Esophagus squamous epithelium (tissue), 5 donors: ENCODE measurements around the gene ANTXR1. TPM values are rescaled to one million over a fixed set of nuclear protein-coding genes. Genes with fewer than 3 reads are reported as not detected.

Experiments used
- DNase-seq: peaks from one replicate; lab custom pipeline; 2025; lab: John Stamatoyannopoulos, UW
- H3K27ac ChIP-seq, 4 donors: fragments of 200-600 bp; sonication (generic); one replicate each; pipeline ENCODE4 v1.5.1; 2016 to 2019; ENCODE audit warnings: mild to moderate bottlenecking in 1 of 4
- H3K27me3 ChIP-seq, 4 donors: fragments of 200-600 bp; sonication (generic); 1 replicate in 3 of 4; 2 replicates in 1 of 4; pipeline versions ENCODE4 v1.5.1 to v1.6.0; 2017 to 2021; ENCODE audit warnings: antibody characterized with exemption in 1 of 4
- H3K36me3 ChIP-seq, 3 donors: fragments of 200-600 bp; sonication (generic); one replicate each; pipeline ENCODE4 v1.5.1; 2016 to 2019
- H3K4me1 ChIP-seq, 3 donors: fragments of 200-600 bp; sonication (generic); one replicate each; pipeline ENCODE4 v1.5.1; 2017 to 2019
- H3K4me3 ChIP-seq, 4 donors: fragments of 200-600 bp; sonication (generic); 1 replicate in 3 of 4; 2 replicates in 1 of 4; pipeline ENCODE4 v1.5.1; 2016 to 2019; ENCODE audit warnings: mild to moderate bottlenecking in 2 of 4, moderate library complexity in 1 of 4
- H3K9me3 ChIP-seq, 3 donors: fragments of 200-600 bp; sonication (generic); one replicate each; pipeline ENCODE4 v1.5.1; 2016 to 2019
- POLR2A ChIP-seq, 4 donors: fragments of 450-650 bp; IDR thresholded peaks; one replicate each; pipeline ENCODE4 v1.6.1; 2017; ENCODE audit warnings: antibody characterized with exemption in 4 of 4, mild to moderate bottlenecking in 4 of 4, moderate library complexity in 3 of 4
- WGBS, 2 donors: methylation state at CpG; one replicate each; pipeline ENCODE4 v1.1.5; 2018; 5-methylcytosine and 5-hydroxymethylcytosine counted together
- intact Hi-C: fragments of 100-400 bp; cut with DNase I; formaldehyde crosslinking; loops from one replicate; pipeline ENCODE4 v1.15.0; 2022
- total RNA-seq, 4 donors: library from RNA; depleted of rRNA; stranded (reverse); fragments of >200 nt; gene quantifications; one replicate each; pipeline ENCODE4 v1.1.0, GENCODE V29; 2016
- TF ChIP-seq, protein P1 (sequence below), 6 experiments: fragments of 450-650 bp in 4 of 6; fragments of 200-600 bp in 2 of 6; sonication (generic) in 2 of 6; IDR thresholded peaks; one replicate each; pipeline ENCODE4 v1.5.1; 2016 to 2019; ENCODE audit warnings: antibody characterized with exemption in 6 of 6, mild to moderate bottlenecking in 4 of 6, moderate library complexity in 4 of 6
- donor health status: DM: yes; HTN: yes; CAD: no.

The ANTXR1 gene
- total RNA-seq, 4 donors from 2014 or later = 7.8 to 50.9 (median 17.3) TPM

DNA sequence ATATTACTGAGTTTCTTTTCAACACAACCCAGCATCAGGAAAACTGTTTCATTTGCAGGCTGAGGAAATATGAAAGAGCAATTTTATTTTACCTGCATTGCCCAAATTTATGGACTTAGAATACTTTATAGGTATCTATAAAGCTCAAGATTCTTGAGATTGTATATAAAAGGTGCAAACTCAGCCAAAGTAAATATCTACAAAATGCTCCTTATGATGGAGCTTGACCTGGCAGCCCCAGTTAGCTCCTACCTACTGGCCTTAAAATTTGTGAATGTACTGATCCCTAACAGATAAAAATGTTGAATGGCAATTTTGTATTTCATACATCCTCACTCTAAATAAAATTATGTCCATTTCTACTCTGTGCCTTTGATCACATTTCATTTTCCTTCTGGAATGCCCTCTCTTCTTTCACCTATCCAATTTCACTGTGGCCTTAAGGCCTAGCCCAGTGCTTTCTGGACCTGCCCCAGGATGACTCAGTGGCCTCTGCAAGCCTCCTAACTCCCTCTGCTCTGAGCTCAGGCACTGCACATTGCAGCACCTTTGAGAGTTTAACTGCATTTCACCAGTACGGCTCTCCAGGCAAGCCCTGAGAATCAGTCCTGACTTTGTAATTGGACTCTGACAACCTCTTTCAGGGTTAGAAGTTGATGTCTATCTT, 125.9 kb downstream of the ANTXR1 start:
- WGBS, 2 donors = 18 to 38% methylated on average over 1 of the region's 1 CpG
- Histone ChIP-seq H3K4me1 (peaks cover 8 to 53% (median 34%) of the 10 kb centered on the region in 3 donors), H3K36me3 (no peaks in the 10 kb centered on the region), H3K27me3 (no peaks in the 10 kb centered on the region), H3K27ac (peak overlapping the region; percentile 41 to 72 (median 58)), H3K9me3 (no peaks in the 10 kb centered on the region), H3K4me3 (no peak overlapping the region)
- DNase-seq = no peak
- intact Hi-C loops = no loop called here
- TF ChIP-seq, protein P1, sequence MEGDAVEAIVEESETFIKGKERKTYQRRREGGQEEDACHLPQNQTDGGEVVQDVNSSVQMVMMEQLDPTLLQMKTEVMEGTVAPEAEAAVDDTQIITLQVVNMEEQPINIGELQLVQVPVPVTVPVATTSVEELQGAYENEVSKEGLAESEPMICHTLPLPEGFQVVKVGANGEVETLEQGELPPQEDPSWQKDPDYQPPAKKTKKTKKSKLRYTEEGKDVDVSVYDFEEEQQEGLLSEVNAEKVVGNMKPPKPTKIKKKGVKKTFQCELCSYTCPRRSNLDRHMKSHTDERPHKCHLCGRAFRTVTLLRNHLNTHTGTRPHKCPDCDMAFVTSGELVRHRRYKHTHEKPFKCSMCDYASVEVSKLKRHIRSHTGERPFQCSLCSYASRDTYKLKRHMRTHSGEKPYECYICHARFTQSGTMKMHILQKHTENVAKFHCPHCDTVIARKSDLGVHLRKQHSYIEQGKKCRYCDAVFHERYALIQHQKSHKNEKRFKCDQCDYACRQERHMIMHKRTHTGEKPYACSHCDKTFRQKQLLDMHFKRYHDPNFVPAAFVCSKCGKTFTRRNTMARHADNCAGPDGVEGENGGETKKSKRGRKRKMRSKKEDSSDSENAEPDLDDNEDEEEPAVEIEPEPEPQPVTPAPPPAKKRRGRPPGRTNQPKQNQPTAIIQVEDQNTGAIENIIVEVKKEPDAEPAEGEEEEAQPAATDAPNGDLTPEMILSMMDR (IDR thresholded peaks at IDR 0.05) = no peak
- TF ChIP-seq POLR2A (IDR thresholded peaks at IDR 0.05) = no peak

DNA sequence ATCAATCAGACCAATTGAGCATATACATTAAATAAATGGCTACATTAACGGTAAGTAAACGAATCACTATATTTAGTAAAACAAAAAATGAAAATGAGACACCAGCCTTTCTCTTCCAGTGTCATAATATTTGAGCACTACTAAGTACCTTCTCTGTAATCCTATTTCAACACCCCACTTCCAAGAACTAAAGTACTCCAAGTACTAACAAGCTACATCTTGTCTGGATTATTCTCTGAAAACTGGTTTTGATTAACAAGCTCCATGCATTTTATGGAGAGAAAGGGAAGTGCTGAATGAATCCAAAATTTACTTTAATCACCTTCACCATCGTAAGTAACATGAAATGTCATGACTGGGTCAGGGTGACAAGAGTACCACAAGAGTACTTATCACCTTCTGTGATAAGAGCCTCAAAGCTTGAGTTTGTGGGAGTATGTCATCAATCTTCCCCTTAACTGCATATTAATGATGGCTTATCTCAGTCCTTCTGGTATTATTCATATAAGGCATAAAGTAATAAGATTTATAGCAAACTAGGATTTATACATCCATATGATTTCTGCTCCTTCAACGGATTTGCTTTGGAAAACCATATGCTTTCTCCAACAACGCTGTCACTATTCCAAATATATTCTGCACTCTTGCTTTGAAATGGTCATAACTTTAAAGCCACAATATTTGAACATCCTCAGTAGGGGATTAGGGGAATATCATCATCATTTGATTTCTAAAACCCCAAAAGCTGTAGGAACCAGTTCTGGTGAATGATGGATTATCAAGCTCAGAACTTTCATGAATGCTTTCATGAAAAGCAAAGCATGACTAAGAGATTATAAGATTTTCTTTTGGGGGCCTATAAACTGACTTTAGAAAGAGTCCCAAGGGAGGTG, 127.0 kb downstream of the ANTXR1 start:
- Histone ChIP-seq H3K4me3 (peak overlapping the region in 1 of 4 donors; percentile 10), H3K4me1 (peaks cover 8 to 52% (median 29%) of the 10 kb centered on the region in 3 donors), H3K9me3 (no peaks in the 10 kb centered on the region), H3K27me3 (no peaks in the 10 kb centered on the region), H3K36me3 (no peaks in the 10 kb centered on the region), H3K27ac (peak overlapping the region; percentile 41 to 72 (median 58))
- WGBS, 2 donors = 24 to 36% methylated on average over 5 of the region's 5 CpGs
- no peak for DNase-seq
- TF ChIP-seq POLR2A (IDR thresholded peaks at IDR 0.05) = no peak
- TF ChIP-seq, protein P1 (IDR thresholded peaks at IDR 0.05) = no peak
- intact Hi-C loops = no loop called here

DNA sequence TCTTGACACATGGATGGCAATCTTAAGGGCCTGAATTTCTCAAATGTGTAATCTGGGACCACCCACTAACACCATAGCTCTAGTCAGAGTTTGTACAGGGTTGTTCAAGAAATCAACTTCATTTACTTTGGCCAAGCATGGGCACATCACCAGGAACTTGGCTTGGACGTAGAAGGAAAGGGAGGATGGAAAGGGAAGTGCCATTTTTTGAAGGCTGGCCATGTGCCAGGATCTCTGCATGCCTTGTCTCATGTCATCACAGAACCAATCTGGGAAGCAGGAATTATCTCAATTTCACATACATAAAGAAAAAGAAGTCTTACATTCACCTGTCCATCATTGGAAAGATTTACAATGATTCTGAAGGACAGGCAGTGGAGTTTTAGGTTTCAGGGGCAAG, 128.1 kb downstream of the ANTXR1 start:
- TF ChIP-seq, protein P1 (IDR thresholded peaks at IDR 0.05) = no peak
- TF ChIP-seq POLR2A (IDR thresholded peaks at IDR 0.05) = no peak
- Histone ChIP-seq H3K9me3 (no peaks in the 10 kb centered on the region), H3K4me3 (no peak overlapping the region), H3K27ac (peak overlapping the region in 2 of 4 donors; percentile 37 to 61), H3K27me3 (no peaks in the 10 kb centered on the region), H3K36me3 (no peaks in the 10 kb centered on the region), H3K4me1 (peaks cover 8 to 62% (median 29%) of the 10 kb centered on the region in 3 donors)
- 36 to 47% methylated on average over 1 of the region's 1 CpG for WGBS, 2 donors
- DNase-seq = no peak
- intact Hi-C loops = no loop called here

DNA sequence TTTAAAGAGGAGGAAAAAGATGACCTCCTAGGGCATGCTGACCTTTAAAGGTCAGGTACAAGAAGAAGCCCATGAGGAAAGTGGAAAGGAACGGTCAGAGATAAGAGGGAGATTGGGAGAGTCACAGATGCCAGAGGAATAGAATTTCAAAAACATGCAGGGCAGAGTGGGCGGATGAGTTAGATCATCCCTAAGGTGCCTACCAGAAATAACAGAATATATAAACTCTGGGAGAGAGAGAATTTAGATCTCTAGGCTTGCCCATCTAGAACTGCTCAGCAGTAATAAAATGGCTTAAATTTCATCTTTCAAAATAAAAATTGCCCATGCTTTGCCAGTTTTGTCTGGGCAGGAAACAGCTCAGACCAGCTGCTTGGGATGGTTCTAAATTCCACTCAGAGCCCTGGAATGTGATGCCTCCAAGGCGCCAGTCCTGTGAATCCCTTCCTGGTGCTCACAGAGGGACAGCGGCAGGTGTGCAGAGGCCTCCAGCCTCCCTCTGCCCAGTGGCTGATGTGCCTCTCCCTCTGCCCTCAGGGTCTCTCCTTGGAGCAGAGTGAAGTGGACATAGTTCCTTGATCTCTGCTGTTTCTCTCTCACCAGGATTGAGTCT, 130.9 kb downstream of the ANTXR1 start:
- Histone ChIP-seq H3K9me3 (no peaks in the 10 kb centered on the region), H3K4me3 (no peak overlapping the region), H3K36me3 (no peaks in the 10 kb centered on the region), H3K27ac (peak overlapping the region in 1 of 4 donors; percentile 35), H3K27me3 (no peaks in the 10 kb centered on the region), H3K4me1 (peaks cover 8 to 48% (median 15%) of the 10 kb centered on the region in 3 donors)
- WGBS, 2 donors = 71 to 78% methylated on average over 4 of the region's 4 CpGs
- intact Hi-C loops = no loop called here
- TF ChIP-seq, protein P1 (IDR thresholded peaks at IDR 0.05) = no peak
- no peak for TF ChIP-seq POLR2A (IDR thresholded peaks at IDR 0.05)
- no peak for DNase-seq
